Measurements from ENCODE around the gene DNASE1L2.

DNA sequence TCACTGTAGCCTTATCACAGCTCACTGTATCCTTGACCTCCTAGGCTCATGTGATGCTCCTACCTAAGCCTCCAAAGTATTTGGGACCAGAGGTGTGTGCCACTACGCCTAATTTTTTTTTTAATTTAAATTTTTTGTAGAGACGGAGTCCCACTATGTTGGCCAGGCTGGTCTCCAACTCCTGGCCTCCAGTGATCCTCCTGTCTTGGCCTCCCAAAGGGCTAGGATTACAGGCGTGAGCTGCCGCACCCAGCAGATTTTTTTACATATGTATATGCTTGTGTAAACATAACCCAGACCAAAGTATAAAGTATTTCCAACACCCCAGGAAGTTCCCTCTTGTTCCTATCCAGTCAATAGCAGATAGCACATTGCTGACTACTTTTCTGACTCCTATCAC is 19.9 kb upstream of the DNASE1L2 start:
- no peak for TF ChIP-seq CTCF (conservative IDR thresholded peaks at IDR 0.05; ENCODE audit: low read length)
- TF ChIP-seq EZH2phosphoT487 (IDR thresholded peaks at IDR 0.05; ENCODE audit: borderline replicate concordance, low read depth, low read length): no peak

All from OCI-LY7 (cell line).